GM12891 (cell line): ENCODE measurements around the gene CYTH4.

Source experiments
- PAX5 ChIP-seq: IDR thresholded peaks from 2 replicates; pipeline ENCODE4 v1.6.1; 2011; ENCODE audit warnings: low read length, moderate library complexity, mild to moderate bottlenecking; ENCODE audit not compliant: insufficient read depth, severe bottlenecking
- POLR2A ChIP-seq: IDR thresholded peaks from 2 replicates; pipeline ENCODE4 v1.6.1; 2011; ENCODE audit warnings: low read depth, low read length, control low read depth
- POLR2AphosphoS5 ChIP-seq: IDR thresholded peaks from 2 replicates; pipeline ENCODE4 v1.6.1; 2011; ENCODE audit warnings: low read depth, low read length, control low read depth
- POU2F2 ChIP-seq: IDR thresholded peaks from 2 replicates; pipeline ENCODE4 v1.6.1; 2011; ENCODE audit warnings: low read depth, mild to moderate bottlenecking, control low read depth, low read length, moderate library complexity
- SPI1 ChIP-seq: IDR thresholded peaks from 2 replicates; pipeline ENCODE4 v1.6.1; 2011; ENCODE audit warnings: low read depth, low read length, control low read depth
- TAF1 ChIP-seq: IDR thresholded peaks from 2 replicates; pipeline ENCODE4 v1.6.1; 2011; ENCODE audit warnings: low read depth, low read length, control low read depth

GRCh38 chr22:37293172-37293571, 10.9 kb downstream of the CYTH4 start:
- no peak for TF ChIP-seq POLR2AphosphoS5
- TF ChIP-seq SPI1, result no peak
- TF ChIP-seq POLR2A, result no peak
- no peak for TF ChIP-seq TAF1
- TF ChIP-seq POU2F2, result no peak
- no peak for TF ChIP-seq PAX5
